Stomach (tissue), 9 donors: Measurements from ENCODE around the gene INSIG2. TPM values are rescaled to one million over a fixed set of nuclear protein-coding genes. Genes with fewer than 3 reads are reported as not detected.

Source experiments
- DNase-seq, 2 donors: peaks; one replicate each; pipeline versions ENCODE4 v3.0.0 to v3.0.0-alpha.2; 2013 to 2019
- H3K27ac ChIP-seq, 5 donors: fragments of 200-600 bp in 4 of 5; sonication (generic) in 4 of 5; one replicate each; pipeline ENCODE4 v1.5.1; 2013 to 2019; ENCODE audit warnings: mild to moderate bottlenecking in 1 of 5, moderate library complexity in 1 of 5
- H3K27me3 ChIP-seq, 3 donors: fragments of 200-600 bp; sonication (generic); one replicate each; pipeline ENCODE4 v1.5.1; 2017 to 2019; ENCODE audit warnings: mixed run types in 1 of 3
- H3K36me3 ChIP-seq, 4 donors: fragments of 200-600 bp; sonication (generic); 1 replicate in 3 of 4; 2 replicates in 1 of 4; pipeline ENCODE4 v1.5.1; 2016 to 2019
- H3K4me1 ChIP-seq, 4 donors: fragments of 200-600 bp; sonication (generic); one replicate each; pipeline ENCODE4 v1.5.1; 2016 to 2019
- H3K4me3 ChIP-seq, 4 donors: fragments of 200-600 bp; sonication (generic) in 3 of 4; one replicate each; pipeline ENCODE4 v1.5.1; 2016 to 2019; ENCODE audit warnings: mild to moderate bottlenecking in 1 of 4
- H3K9me3 ChIP-seq, 4 donors: fragments of 200-600 bp; sonication (generic); one replicate each; pipeline ENCODE4 v1.5.1; 2016 to 2019
- EP300 ChIP-seq: sonication (generic); formaldehyde crosslinking; IDR thresholded peaks from one replicate; pipeline ENCODE4 v1.6.1; 2017; ENCODE audit warnings: antibody characterized with exemption
- POLR2A ChIP-seq, 4 donors: fragments of 450-650 bp; IDR thresholded peaks; one replicate each; pipeline ENCODE4 v1.6.1; 2016; ENCODE audit warnings: antibody characterized with exemption in 4 of 4, control low read depth in 2 of 4, mild to moderate bottlenecking in 1 of 4, moderate library complexity in 1 of 4
- POLR2AphosphoS5 ChIP-seq, 3 donors: sonication (generic); formaldehyde crosslinking; IDR thresholded peaks; one replicate each; pipeline ENCODE4 v1.6.1; 2016; ENCODE audit warnings: antibody characterized with exemption in 3 of 3
- WGBS, 5 donors: extraction: QIAGEN DNeasy Blood & Tissue Kit in 3 of 5; methylation state at CpG; one replicate each; pipeline versions ENCODE4 v1.1.5 to v1.1.7; 2013 to 2018; 5-methylcytosine and 5-hydroxymethylcytosine counted together
- intact Hi-C: fragments of 100-400 bp; cut with DNase I; formaldehyde crosslinking; loops from one replicate; pipeline ENCODE4 v1.15.1; 2023; ENCODE audit warnings: low total_unique reads
- polyA plus RNA-seq, 3 donors: library from polyadenylated mRNA; stranded (reverse); fragments of 200-250 nt; gene quantifications; one replicate each; pipeline ENCODE4 v1.2.3, GENCODE V29; 2013
- total RNA-seq, 5 donors: library from RNA; depleted of rRNA; stranded (reverse); fragments of >200 nt; gene quantifications; one replicate each; pipeline versions ENCODE4 v1.1.0 to v1.2.3, GENCODE V29; 2014 to 2016
- TF ChIP-seq, protein P1 (sequence below), 7 experiments: fragments of 450-650 bp in 4 of 7; fragments of 200-600 bp in 3 of 7; sonication (generic) in 3 of 7; IDR thresholded peaks; one replicate each; pipeline ENCODE4 v1.5.1; 2016 to 2019; ENCODE audit warnings: antibody characterized with exemption in 7 of 7, control low read depth in 2 of 7, mild to moderate bottlenecking in 1 of 7
- donor health status: healthy with polysubstance abuse.
- donor health status: Bipolar disorder and iron deficiency.
- donor health status: healthy.

Gene INSIG2
- total and polyA plus RNA-seq, 8 donors = 6.7 to 37.8 (median 10.4) TPM

DNA sequence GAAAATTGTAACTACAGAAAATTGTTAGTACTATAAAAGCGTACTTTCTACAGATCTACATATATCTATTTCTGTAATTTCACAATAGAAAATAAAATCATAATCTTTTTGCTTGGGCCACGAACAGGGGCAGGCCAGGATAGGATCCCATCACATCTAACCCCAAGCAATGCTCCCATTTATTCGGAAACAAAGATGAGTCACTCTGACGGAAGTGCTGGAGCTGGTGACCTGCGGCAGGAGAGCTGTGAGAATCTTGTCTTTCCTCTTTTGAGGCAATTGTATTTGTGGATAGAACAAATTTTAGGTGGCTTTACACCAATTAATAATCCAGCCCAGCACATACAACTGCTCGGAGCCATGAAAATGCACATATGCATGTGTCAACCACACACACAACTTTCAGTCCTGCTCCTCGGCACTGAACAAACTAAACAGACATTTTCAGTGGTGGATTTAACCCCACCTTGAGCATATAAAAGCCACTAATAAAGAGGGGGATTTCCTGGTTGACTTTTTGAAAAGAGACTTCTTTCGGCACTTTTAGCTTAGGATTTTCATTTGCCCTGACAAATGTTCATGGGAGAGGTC, 22.3 kb upstream of the INSIG2 start:
- H3K27ac ChIP-seq = no peak overlapping the region
- no peak for DNase-seq
- H3K27me3 ChIP-seq = peaks cover 0 to 15% (median 0%) of the 10 kb centered on the region in 3 donors
- H3K36me3 ChIP-seq = no peaks in the 10 kb centered on the region
- TF ChIP-seq, protein P1, sequence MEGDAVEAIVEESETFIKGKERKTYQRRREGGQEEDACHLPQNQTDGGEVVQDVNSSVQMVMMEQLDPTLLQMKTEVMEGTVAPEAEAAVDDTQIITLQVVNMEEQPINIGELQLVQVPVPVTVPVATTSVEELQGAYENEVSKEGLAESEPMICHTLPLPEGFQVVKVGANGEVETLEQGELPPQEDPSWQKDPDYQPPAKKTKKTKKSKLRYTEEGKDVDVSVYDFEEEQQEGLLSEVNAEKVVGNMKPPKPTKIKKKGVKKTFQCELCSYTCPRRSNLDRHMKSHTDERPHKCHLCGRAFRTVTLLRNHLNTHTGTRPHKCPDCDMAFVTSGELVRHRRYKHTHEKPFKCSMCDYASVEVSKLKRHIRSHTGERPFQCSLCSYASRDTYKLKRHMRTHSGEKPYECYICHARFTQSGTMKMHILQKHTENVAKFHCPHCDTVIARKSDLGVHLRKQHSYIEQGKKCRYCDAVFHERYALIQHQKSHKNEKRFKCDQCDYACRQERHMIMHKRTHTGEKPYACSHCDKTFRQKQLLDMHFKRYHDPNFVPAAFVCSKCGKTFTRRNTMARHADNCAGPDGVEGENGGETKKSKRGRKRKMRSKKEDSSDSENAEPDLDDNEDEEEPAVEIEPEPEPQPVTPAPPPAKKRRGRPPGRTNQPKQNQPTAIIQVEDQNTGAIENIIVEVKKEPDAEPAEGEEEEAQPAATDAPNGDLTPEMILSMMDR (IDR thresholded peaks at IDR 0.05) = no peak
- TF ChIP-seq POLR2AphosphoS5 (IDR thresholded peaks at IDR 0.05) (no peak), EP300 (no peak), POLR2A (IDR thresholded peaks at IDR 0.05) (no peak)
- H3K9me3 ChIP-seq = no peaks in the 10 kb centered on the region
- intact Hi-C loops = no loop called here
- peaks cover 0 to 9% (median 2%) of the 10 kb centered on the region in 4 donors for H3K4me1 ChIP-seq
- whole genome bisulfite sequencing, 5 donors = 42 to 64% (median 49%) methylated on average over 8 of the region's 8 CpGs
- no peak overlapping the region for H3K4me3 ChIP-seq

DNA sequence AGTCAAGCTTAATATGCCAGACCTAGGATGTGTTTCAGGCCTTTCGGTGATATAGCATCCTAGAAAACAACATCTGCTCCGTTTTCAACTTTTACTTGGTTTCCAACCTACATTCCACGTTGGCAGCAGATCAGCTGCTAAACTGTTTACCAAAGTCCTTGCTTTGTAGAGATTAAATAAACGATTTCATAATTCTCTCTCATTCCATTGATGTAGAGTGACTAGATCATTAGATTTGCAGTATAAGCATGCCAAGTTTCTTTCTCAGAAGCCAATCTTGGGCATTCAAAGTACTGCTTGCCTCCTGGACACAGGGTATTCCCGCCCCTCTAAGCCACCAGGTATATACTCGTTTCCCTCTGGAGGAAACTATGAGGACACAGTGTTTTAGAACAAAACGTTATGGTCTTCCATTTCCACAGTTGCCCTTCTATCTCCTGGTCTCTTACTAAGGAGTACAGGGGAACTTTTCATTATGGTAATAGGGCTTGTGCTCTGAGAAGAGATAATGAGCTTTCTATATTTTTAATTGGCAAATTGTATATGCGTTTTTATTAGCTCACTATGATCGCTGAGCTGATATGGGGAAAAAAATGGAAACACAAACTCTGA, 10.5 kb upstream of the INSIG2 start:
- Histone ChIP-seq H3K27me3 (peaks cover 0 to 6% (median 0%) of the 10 kb centered on the region in 3 donors), H3K9me3 (no peaks in the 10 kb centered on the region), H3K4me3 (no peak overlapping the region), H3K27ac (no peak overlapping the region), H3K4me1 (no peaks in the 10 kb centered on the region), H3K36me3 (no peaks in the 10 kb centered on the region)
- WGBS, 5 donors = 34 to 54% (median 44%) methylated on average over 9 of the region's 9 CpGs
- no peak for TF ChIP-seq EP300
- TF ChIP-seq, protein P1 (IDR thresholded peaks at IDR 0.05) = no peak
- TF ChIP-seq POLR2AphosphoS5 (IDR thresholded peaks at IDR 0.05) = no peak
- no peak for TF ChIP-seq POLR2A (IDR thresholded peaks at IDR 0.05)
- intact Hi-C loops = no loop called here
- no peak for DNase-seq

DNA sequence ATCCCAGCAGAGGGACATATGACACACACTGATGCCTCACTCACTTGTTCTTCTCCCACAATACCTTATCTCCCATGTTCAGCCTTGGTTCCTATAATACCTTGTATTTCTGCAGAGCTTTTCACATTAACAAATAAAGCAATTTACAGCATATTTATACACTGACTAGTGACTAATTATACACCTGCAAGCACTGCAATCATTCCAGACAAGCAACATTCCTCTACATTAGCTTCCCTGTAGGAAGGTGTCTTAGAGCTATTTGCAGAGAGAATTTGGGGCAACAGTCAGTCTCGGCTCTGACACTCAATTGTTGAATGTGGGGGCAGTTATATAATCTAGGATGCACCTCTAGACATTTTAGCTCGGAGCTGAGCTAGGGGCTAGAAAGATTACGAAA, 9.5 kb upstream of the INSIG2 start:
- Histone ChIP-seq H3K27me3 (peaks cover 0 to 4% (median 0%) of the 10 kb centered on the region in 3 donors), H3K4me1 (no peaks in the 10 kb centered on the region), H3K9me3 (no peaks in the 10 kb centered on the region), H3K4me3 (no peak overlapping the region), H3K36me3 (no peaks in the 10 kb centered on the region), H3K27ac (no peak overlapping the region)
- TF ChIP-seq, protein P1 (IDR thresholded peaks at IDR 0.05) = no peak
- TF ChIP-seq POLR2AphosphoS5 (IDR thresholded peaks at IDR 0.05) (no peak), POLR2A (IDR thresholded peaks at IDR 0.05) (no peak), EP300 (no peak)
- 50 to 72% (median 62%) methylated on average over 3 of the region's 3 CpGs for WGBS, 5 donors
- intact Hi-C loops = no loop called here
- no peak for DNase-seq

DNA sequence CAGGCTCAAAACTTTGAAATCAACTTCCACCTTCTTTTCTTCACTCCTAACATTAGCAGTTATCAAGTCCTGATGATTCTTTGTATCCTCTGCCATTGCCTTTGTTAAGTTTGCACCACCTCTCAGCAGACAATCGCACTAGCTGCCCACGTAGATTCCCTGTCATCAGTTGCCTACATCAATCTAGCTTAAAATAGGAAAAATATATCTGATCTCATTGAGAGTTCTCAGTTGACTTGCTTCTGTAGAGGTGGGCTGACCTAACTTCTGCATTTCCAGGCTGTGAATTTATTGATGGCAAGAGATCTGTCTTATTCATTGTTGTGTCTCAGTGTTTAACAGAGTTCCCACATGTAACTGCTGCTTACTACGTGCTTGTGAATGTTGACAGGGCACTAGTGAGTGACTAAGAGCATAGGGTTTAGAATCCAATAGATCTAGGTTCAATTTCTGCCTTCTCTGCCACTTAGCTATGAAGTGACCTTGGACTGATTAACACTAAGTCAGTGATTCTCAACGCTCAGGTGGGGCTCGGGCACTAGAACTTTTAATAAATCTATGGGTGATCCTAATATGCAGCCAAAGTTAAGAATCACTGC, 3.7 kb upstream of the INSIG2 start:
- TF ChIP-seq POLR2AphosphoS5 (IDR thresholded peaks at IDR 0.05) (no peak), POLR2A (IDR thresholded peaks at IDR 0.05) (no peak), EP300 (no peak)
- TF ChIP-seq, protein P1 (IDR thresholded peaks at IDR 0.05) = no peak
- no peak for DNase-seq
- Histone ChIP-seq H3K36me3 (no peaks in the 10 kb centered on the region), H3K9me3 (no peaks in the 10 kb centered on the region), H3K4me1 (peaks cover 0 to 38% (median 22%) of the 10 kb centered on the region in 4 donors), H3K4me3 (no peak overlapping the region), H3K27ac (peak overlapping the region in 4 of 5 donors; percentile 45 to 82 (median 62)), H3K27me3 (no peaks in the 10 kb centered on the region)
- 61 to 81% (median 71%) methylated on average over 5 of the region's 5 CpGs for WGBS, 5 donors
- intact Hi-C loops = no loop called here
